Head of caudate nucleus (tissue), 42 donors: ENCODE results near the gene AURKA.

Experiments used
- DNase-seq, 42 donors: peaks; one replicate each; pipeline versions ENCODE4 v3.0.0 to v3.0.0-alpha.2; 2020 to 2021; ENCODE audit warnings: mixed read lengths in 7 of 42
- intact Hi-C: fragments of 100-400 bp; cut with DNase I; formaldehyde crosslinking; loops from one replicate; pipeline ENCODE4 v1.15.0; 2022

AURKA gene

GRCh38 chr20:56368351-56369134, 23.5 kb downstream of the AURKA start:
- intact Hi-C loops = no loop called here
- peak in 22 of 42 donors; percentile 13 to 77 (median 50) for DNase-seq

- DNase-seq = peak in 1 of 42 donors; percentile 20
- intact Hi-C loops = no loop called here
These were observed 28.5 kb downstream of the AURKA start for GRCh38 chr20:56363491-56363890.

GRCh38 chr20:56362833-56363413, 29.1 kb downstream of the AURKA start:
- DNase-seq = peak in 1 of 42 donors; percentile 25
- intact Hi-C loops = no loop called here

GRCh38 chr20:56361900-56362299, 30.1 kb downstream of the AURKA start:
- DNase-seq = peak in 1 of 42 donors; percentile 9
- intact Hi-C loops = no loop called here

- peak in 1 of 42 donors; percentile 17 for DNase-seq
- intact Hi-C loops = no loop called here
These were observed 31.2 kb downstream of the AURKA start for GRCh38 chr20:56360908-56361205.

- intact Hi-C loops = no loop called here
- peak in 1 of 42 donors; percentile 21 for DNase-seq
These were observed 31.7 kb downstream of the AURKA start for GRCh38 chr20:56360133-56360907.

GRCh38 chr20:56359212-56360132, 32.5 kb downstream of the AURKA start:
- intact Hi-C loops = loop anchor here (2.0 kb wide), 1 partner anchor 33 kb away; the partner anchor contains the start of genes AURKA and CSTF1
- peak in 39 of 42 donors; percentile 27 to 81 (median 50) for DNase-seq

GRCh38 chr20:56358600-56359211, 33.3 kb downstream of the AURKA start, which contains the start of gene FAM210B:
TSS of gene FAM210B (plus strand) at chr20:56358974. CDS start at chr20:56359006, 32 bp downstream.
- intact Hi-C loops = loop anchor here (2.0 kb wide), 1 partner anchor 34 kb away; the partner anchor contains the start of genes AURKA and CSTF1
- peak; percentile 73 to 97 (median 92) for DNase-seq

- DNase-seq = no peak
- intact Hi-C loops = loop anchor here (2.0 kb wide), 1 partner anchor 35 kb away; the partner anchor contains the start of genes AURKA and CSTF1
These were observed 33.9 kb downstream of the AURKA start for GRCh38 chr20:56358070-56358469.

- intact Hi-C loops = no loop called here
- DNase-seq = peak in 29 of 42 donors; percentile 26 to 82 (median 49)
These were observed 38.7 kb downstream of the AURKA start for GRCh38 chr20:56353356-56353755.

GRCh38 chr20:56352345-56353055, 39.5 kb downstream of the AURKA start:
- intact Hi-C loops = no loop called here
- no peak for DNase-seq

- no peak for DNase-seq
- intact Hi-C loops = no loop called here
These were observed 41.2 kb downstream of the AURKA start for GRCh38 chr20:56350842-56351241.

GRCh38 chr20:56348746-56349145, 43.3 kb downstream of the AURKA start:
- intact Hi-C loops = no loop called here

GRCh38 chr20:56348305-56348693, 43.7 kb downstream of the AURKA start:
- intact Hi-C loops = no loop called here
- no peak for DNase-seq

More at GRCh38 chr20:56348746-56349145, 43.3 kb downstream of the AURKA start:
- no peak for DNase-seq

- intact Hi-C loops = no loop called here
- no peak for DNase-seq
These were observed 44.2 kb downstream of the AURKA start for GRCh38 chr20:56347628-56348304.

- DNase-seq = no peak
- intact Hi-C loops = no loop called here
These were observed 46.1 kb downstream of the AURKA start for GRCh38 chr20:56345911-56346310.

- peak in 41 of 42 donors; percentile 43 to 87 (median 70) for DNase-seq
- intact Hi-C loops = loop anchor here (5.0 kb wide), 1 partner anchor 97 kb away; the partner anchor contains the start of gene MC3R
These were observed 48.1 kb downstream of the AURKA start for GRCh38 chr20:56343861-56344381.
